CD4-positive, alpha-beta memory T cell (primary cell): ENCODE results near the gene GJA3. TPM values are rescaled to one million over a fixed set of nuclear protein-coding genes. Genes with fewer than 3 reads are reported as not detected.
A peak's percentile ranks its signal among the peaks of the same experiment; 100 is the strongest.

ENCODE experiments used
- CTCF ChIA-PET: fragments of 350-600 bp; sonication (Branson Sonifier 250); formaldehyde crosslinking; loops from one replicate; lab custom pipeline; 2021; ENCODE audit warnings: inconsistent platforms; ENCODE audit not compliant: partially characterized antibody; lab: Charles Lee
- POLR2A ChIA-PET: fragments of 350-600 bp; sonication (Branson Sonifier 250); formaldehyde crosslinking; loops from one replicate; lab custom pipeline; 2021; ENCODE audit not compliant: partially characterized antibody; lab: Charles Lee
- DNase-seq, 5 donors: peaks; one replicate each; pipeline versions ENCODE4 v3.0.0 to v3.0.0-alpha.2; 2020 to 2022; ENCODE audit warnings: mixed read lengths in 1 of 5
- H3K27ac ChIP-seq: one replicate; pipeline ENCODE4 v1.7.0; 2013; ENCODE audit warnings: low read depth, low read length
- H3K27me3 ChIP-seq: 2 replicates; pipeline ENCODE4 v1.7.0; 2013; ENCODE audit warnings: mild to moderate bottlenecking, low read length, moderate library complexity; ENCODE audit not compliant: insufficient read depth
- H3K36me3 ChIP-seq: 2 replicates; pipeline ENCODE4 v1.7.0; 2013; ENCODE audit warnings: mild to moderate bottlenecking, low read length, moderate library complexity; ENCODE audit not compliant: insufficient read depth
- H3K4me1 ChIP-seq: 2 replicates; pipeline ENCODE4 v1.7.0; 2013; ENCODE audit warnings: mild to moderate bottlenecking, low read length, moderate library complexity; ENCODE audit not compliant: insufficient read depth
- H3K4me3 ChIP-seq, 2 donors: one replicate each; pipeline ENCODE4 v1.7.0; 2013; ENCODE audit warnings: low read length in 2 of 2, mild to moderate bottlenecking in 1 of 2
- H3K9me3 ChIP-seq, 2 donors: one replicate each; pipeline ENCODE4 v1.7.0; 2013; ENCODE audit warnings: low read length in 2 of 2, control low read depth in 1 of 2; ENCODE audit not compliant: control insufficient read depth in 1 of 2
- H3K27ac Mint-ChIP-seq, 7 donors: one replicate each; pipeline ENCODE4 v1.8.0; 2020 to 2021; ENCODE audit warnings: mixed read lengths in 7 of 7, mild to moderate bottlenecking in 6 of 7, inconsistent platforms in 3 of 7, moderate library complexity in 3 of 7
- H3K27me3 Mint-ChIP-seq, 2 donors: one replicate each; pipeline ENCODE4 v1.8.0; 2020 to 2021; ENCODE audit warnings: mixed read lengths in 2 of 2
- H3K36me3 Mint-ChIP-seq, 2 donors: one replicate each; pipeline ENCODE4 v1.8.0; 2020 to 2021; ENCODE audit warnings: mixed read lengths in 2 of 2, inconsistent platforms in 1 of 2, mild to moderate bottlenecking in 1 of 2
- H3K4me1 Mint-ChIP-seq, 4 donors: one replicate each; pipeline ENCODE4 v1.8.0; 2020 to 2021; ENCODE audit warnings: mixed read lengths in 4 of 4, mild to moderate bottlenecking in 1 of 4
- H3K4me3 Mint-ChIP-seq, 8 donors: one replicate each; pipeline ENCODE4 v1.8.0; 2020 to 2021; ENCODE audit warnings: mixed read lengths in 8 of 8, mild to moderate bottlenecking in 7 of 8, moderate library complexity in 6 of 8, inconsistent platforms in 3 of 8
- H3K9me3 Mint-ChIP-seq, 8 donors: one replicate each; pipeline ENCODE4 v1.8.0; 2020 to 2021; ENCODE audit warnings: mixed read lengths in 8 of 8, mild to moderate bottlenecking in 5 of 8, inconsistent platforms in 3 of 8, moderate library complexity in 1 of 8
- intact Hi-C: fragments of 100-400 bp; cut with micrococcal nuclease; formaldehyde crosslinking; loops from one replicate; pipeline ENCODE4 v1.15.1; 2023
- polyA plus RNA-seq, 2 donors: library from polyadenylated mRNA; unstranded; fragments of 300-500 nt; fragmentation: Illumina TruSeq; gene quantifications; one replicate each; pipeline ENCODE4 v1.2.3, GENCODE V29; 2021
- total RNA-seq, 2 experiments: library from RNA; stranded (reverse); gene quantifications; one replicate each; pipeline ENCODE4 v1.2.3, GENCODE V29; 2021

GJA3 gene
- total and polyA plus RNA-seq, 4 experiments from 2014 or later, result 0.09 TPM; not detected in 3

DNA sequence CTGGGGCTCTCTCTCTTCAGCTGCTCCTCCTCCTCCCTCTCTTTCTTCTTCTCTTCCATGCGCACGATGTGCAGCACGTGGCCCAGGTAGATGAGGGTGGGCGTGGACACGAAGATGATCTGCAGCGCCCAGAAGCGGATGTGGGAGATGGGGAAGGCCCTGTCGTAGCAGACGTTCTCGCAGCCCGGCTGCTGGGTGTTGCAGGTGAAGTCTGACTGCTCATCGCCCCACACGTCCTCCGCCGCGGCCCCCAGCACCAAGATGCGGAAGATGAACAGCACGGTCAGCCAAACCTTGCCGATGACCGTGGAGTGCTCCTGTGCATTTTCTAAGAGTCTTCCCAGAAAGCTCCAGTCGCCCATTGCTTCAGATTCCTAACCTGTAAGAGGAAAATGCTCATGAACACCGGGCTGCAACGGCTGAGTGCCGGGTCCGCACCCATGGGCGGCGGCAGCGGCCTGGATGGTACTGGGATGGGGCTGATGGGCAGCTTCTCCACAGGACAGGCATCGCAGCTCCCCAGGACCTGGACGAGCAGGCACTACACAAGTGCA, 17.8 kb downstream of the GJA3 start:
- no peak overlapping the region for H3K27ac ChIP-seq
- H3K4me1 ChIP-seq, result no peaks in the 10 kb centered on the region
- Mint-ChIP-seq H3K4me3 (peak overlapping the region in 2 of 8 donors; percentile 42 to 48), H3K27ac (no peak overlapping the region), H3K4me1 (peaks cover 0 to 6% (median 1%) of the 10 kb centered on the region in 4 donors), H3K9me3 (peaks cover 0 to 1% (median 0%) of the 10 kb centered on the region in 8 donors), H3K36me3 (no peaks in the 10 kb centered on the region), H3K27me3 (peaks cover 37 to 50% of the 10 kb centered on the region in 2 donors)
- H3K27me3 ChIP-seq, result no peaks in the 10 kb centered on the region
- intact Hi-C loops, result no loop called here
- no peak for DNase-seq
- H3K4me3 ChIP-seq, result no peak overlapping the region
- H3K9me3 ChIP-seq, result no peaks in the 10 kb centered on the region
- H3K36me3 ChIP-seq, result no peaks in the 10 kb centered on the region
- ChIA-PET CTCF (no interaction called here), POLR2A (no interaction called here)

DNA sequence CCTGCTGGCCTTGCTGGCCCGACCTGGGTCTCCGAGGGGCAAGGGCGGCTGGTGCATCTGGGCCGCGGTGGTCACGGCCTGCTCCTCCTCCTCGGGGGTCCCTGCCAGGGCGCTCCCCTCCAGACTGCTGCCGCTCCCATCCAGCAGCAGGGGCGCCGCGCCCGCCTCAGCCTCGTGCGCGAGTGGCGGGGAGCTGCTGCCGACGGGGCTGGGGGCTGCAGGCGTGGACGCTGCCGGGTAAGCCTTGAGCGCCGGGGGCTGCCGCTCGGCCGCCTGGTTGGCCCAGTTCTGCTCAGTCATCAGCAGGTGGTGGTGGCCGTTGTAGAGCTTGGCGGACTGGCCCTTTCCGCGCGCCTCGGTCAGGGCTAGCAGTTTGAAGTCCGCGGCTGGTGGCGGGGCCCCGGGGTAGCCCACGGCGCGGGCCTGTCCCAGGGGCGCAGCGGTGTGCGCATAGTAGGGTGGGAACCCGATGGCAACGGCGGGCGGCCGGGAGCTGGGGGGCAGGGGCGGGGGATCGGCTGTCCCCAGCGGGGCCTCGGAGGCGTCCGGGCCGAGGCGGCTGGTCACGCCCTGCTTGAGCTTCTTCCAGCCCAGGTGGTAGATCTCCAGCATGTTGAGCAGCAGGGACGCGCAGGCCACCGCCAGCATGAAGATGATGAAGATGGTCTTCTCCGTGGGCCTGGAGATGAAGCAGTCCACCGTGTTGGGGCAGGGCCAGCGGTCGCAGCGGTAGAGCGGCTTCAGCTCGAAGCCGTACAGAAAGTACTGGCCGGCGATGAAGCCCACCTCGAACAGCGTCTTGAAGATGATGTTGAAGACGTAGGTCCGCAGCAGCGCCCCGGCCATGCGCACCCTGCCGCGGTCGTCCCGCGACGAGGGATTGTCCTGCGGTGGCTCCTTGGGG, 18.6 kb downstream of the GJA3 start:
- no peaks in the 10 kb centered on the region for H3K9me3 ChIP-seq
- H3K27ac ChIP-seq, result no peak overlapping the region
- no peak for DNase-seq
- no peaks in the 10 kb centered on the region for H3K4me1 ChIP-seq
- H3K36me3 Mint-ChIP-seq, result no peaks in the 10 kb centered on the region
- H3K27ac Mint-ChIP-seq, result no peak overlapping the region
- no peaks in the 10 kb centered on the region for H3K36me3 ChIP-seq
- H3K4me3 Mint-ChIP-seq, result no peak overlapping the region
- no peak overlapping the region for H3K4me3 ChIP-seq
- intact Hi-C loops, result no loop called here
- peaks cover 38 to 55% of the 10 kb centered on the region in 2 donors for H3K27me3 Mint-ChIP-seq
- peaks cover 0 to 6% (median 1%) of the 10 kb centered on the region in 4 donors for H3K4me1 Mint-ChIP-seq
- POLR2A ChIA-PET, result no interaction called here
- CTCF ChIA-PET, result interaction anchor here (1.3 kb wide), 2 partner anchors 10 to 15 kb away, joined by 4 to 5 read pairs; no protein-coding TSS in a partner anchor
- H3K27me3 ChIP-seq, result no peaks in the 10 kb centered on the region
- H3K9me3 Mint-ChIP-seq, result peaks cover 0 to 1% (median 0%) of the 10 kb centered on the region in 8 donors

DNA sequence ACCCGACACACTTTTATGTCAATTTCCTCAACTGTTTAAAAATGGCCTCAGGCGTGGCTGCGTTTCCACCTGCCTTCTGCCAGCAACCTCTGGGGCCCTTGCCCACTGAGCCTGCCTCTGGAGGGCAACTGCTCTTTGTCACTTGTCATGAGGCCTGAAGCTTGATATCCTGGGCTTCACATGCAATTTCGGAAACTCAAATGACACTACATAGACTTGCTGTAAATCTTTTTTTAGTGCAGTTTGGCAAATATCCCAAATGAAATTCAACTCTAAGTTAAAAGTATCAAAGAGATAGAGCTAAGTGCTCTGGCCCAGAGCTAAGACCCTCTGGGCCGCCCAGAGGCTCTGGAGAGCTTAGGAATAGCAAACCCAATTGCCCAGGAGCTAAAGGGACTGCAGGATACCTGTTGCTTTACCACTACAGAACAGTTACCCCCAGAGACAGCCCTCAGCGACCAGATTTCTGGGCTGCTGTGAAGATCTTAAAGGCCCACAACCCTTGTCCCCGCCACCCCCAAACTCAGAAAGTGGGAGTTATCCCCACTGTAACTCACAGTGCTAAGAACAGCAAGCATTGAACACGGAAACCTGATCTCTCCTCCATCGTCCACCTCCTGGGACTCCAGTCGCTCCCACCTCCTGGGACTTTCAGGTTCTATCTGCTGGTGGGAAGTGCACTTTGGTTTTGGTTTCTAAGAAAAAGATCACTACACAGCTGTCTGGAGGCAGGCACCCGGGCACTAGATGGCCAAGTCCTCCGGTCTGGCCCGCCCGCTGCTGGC, 19.4 kb downstream of the GJA3 start:
- POLR2A ChIA-PET, result no interaction called here

DNA sequence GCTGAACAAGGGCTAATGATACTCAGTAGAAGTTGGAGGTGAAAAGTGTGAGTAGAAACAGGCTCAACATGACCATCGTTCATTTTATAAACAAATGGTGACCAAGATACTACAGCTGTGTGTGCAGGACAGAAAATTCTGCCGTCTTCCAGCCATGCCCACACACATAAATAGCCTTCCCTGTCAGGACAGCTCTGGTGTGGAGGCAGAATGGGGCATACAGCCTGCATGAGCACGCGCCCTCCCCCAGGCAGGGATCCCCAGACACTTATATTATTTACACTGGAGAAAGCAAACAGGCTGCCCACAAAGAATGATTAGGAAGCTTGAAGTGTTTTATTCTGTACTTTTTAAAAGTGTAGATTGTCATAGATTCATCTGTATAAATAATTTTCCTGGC, 20.4 kb downstream of the GJA3 start:
- peaks cover 5% of the 10 kb centered on the region for H3K27me3 ChIP-seq
- intact Hi-C loops, result no loop called here
- H3K9me3 ChIP-seq, result no peaks in the 10 kb centered on the region
- Mint-ChIP-seq H3K27ac (no peak overlapping the region), H3K36me3 (no peaks in the 10 kb centered on the region), H3K4me3 (no peak overlapping the region), H3K9me3 (peaks cover 0 to 1% (median 0%) of the 10 kb centered on the region in 8 donors), H3K27me3 (peaks cover 40 to 53% of the 10 kb centered on the region in 2 donors), H3K4me1 (peaks cover 0 to 12% (median 6%) of the 10 kb centered on the region in 4 donors)
- DNase-seq, result no peak
- H3K27ac ChIP-seq, result no peak overlapping the region
- no peaks in the 10 kb centered on the region for H3K36me3 ChIP-seq
- peaks cover 5% of the 10 kb centered on the region for H3K4me1 ChIP-seq
- no peak overlapping the region for H3K4me3 ChIP-seq
- ChIA-PET CTCF (interaction anchor here (1.3 kb wide), 2 partner anchors 8 to 14 kb away, joined by 4 to 5 read pairs; no protein-coding TSS in a partner anchor), POLR2A (no interaction called here)

More for the DNA sequence above, 19.4 kb downstream of the GJA3 start:
- Histone ChIP-seq H3K27me3 (peaks cover 4% of the 10 kb centered on the region), H3K4me3 (no peak overlapping the region), H3K4me1 (peaks cover 4% of the 10 kb centered on the region), H3K9me3 (no peaks in the 10 kb centered on the region), H3K27ac (no peak overlapping the region), H3K36me3 (no peaks in the 10 kb centered on the region)
- CTCF ChIA-PET, result interaction anchor here (1.3 kb wide), 2 partner anchors 9 to 15 kb away, joined by 4 to 5 read pairs; no protein-coding TSS in a partner anchor
- no peaks in the 10 kb centered on the region for H3K36me3 Mint-ChIP-seq
- no peak for DNase-seq
- H3K27me3 Mint-ChIP-seq, result peaks cover 39 to 51% of the 10 kb centered on the region in 2 donors
- H3K4me1 Mint-ChIP-seq, result peaks cover 0 to 11% (median 5%) of the 10 kb centered on the region in 4 donors
- peak overlapping the region in 1 of 7 donors; percentile 30 for H3K27ac Mint-ChIP-seq
- H3K9me3 Mint-ChIP-seq, result peaks cover 0 to 1% (median 0%) of the 10 kb centered on the region in 8 donors
- intact Hi-C loops, result no loop called here
- H3K4me3 Mint-ChIP-seq, result peak overlapping the region in 2 of 8 donors; percentile 0 to 46

DNA sequence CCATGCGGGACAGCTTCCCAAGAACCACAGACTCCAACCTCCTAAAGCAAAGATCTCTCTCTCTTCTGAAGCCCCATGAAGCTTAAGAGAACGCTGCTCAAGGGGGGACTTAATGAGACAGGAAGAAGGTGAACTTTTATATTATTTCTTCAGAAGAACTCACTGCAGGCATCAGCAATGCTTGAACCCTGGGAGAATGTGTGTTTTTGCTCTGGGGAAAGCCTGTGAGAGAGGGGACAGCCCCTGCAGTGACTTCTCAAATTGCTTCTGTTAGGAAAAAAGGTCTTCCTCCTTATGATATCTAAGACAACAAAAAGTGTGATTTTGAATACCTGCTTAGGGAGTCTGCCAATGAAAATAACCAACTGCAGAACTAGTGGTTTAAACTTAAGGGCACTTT, 23.0 kb downstream of the GJA3 start:
- no peaks in the 10 kb centered on the region for H3K36me3 Mint-ChIP-seq
- intact Hi-C loops, result no loop called here
- ChIA-PET CTCF (interaction anchor here (0.6 to 1.5 kb wide), 3 partner anchors 10 to 28 kb away, joined by 3 read pairs; no protein-coding TSS in a partner anchor), POLR2A (no interaction called here)
- Histone ChIP-seq H3K36me3 (no peaks in the 10 kb centered on the region), H3K27ac (no peak overlapping the region), H3K4me1 (peaks cover 5% of the 10 kb centered on the region), H3K27me3 (peaks cover 5% of the 10 kb centered on the region), H3K9me3 (no peaks in the 10 kb centered on the region), H3K4me3 (no peak overlapping the region)
- peaks cover 0 to under 1% (median 0%) of the 10 kb centered on the region in 8 donors for H3K9me3 Mint-ChIP-seq
- no peak overlapping the region for H3K27ac Mint-ChIP-seq
- H3K27me3 Mint-ChIP-seq, result peaks cover 36 to 47% of the 10 kb centered on the region in 2 donors
- no peak overlapping the region for H3K4me3 Mint-ChIP-seq
- peaks cover 0 to 12% (median 5%) of the 10 kb centered on the region in 4 donors for H3K4me1 Mint-ChIP-seq
- no peak for DNase-seq

DNA sequence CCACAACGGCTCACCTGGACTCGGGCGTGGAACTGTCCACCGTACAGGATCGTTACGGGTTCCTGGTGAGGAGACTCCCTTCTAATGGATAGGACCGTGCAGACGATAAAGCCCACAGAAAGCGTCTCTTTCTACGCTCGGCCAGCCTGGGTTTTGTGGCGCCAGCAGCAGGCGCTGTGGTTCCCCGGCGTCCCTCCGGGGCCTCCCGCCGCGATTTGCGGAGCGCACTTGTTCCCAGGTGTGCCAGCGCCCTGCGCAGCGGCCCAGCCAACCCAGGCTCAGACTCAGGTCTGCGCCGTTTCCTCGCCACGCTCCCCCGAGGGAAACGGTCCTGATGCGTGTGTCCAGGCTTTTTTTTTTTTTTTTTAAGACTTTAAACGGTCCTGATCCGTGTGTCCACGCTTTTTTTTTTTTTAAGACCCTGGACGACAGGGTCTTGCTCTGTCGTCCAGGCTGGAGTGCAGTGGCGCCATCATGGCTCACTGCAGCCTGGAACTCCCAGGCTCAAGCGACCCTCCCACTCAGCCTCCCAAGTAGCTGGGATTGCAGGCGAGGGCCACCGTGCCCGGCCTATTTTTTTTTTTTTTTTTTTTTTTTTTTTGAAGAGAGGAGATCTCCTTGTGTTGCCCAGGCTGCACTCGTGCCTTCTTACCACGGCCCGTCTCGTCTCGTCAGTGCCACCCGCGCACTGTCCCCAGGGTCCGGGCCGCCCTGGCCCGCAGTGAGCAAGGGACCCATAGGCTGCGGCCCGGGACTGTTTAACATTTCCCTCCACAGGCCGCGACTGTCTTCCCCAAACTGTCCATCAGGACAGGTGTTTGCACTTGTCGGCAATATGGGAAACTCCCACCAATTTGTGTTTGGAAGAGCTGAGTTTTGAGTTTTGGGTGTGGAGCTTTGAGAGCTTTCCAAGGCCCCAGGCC, 23.8 kb downstream of the GJA3 start:
- H3K36me3 Mint-ChIP-seq, result no peaks in the 10 kb centered on the region
- Histone ChIP-seq H3K36me3 (no peaks in the 10 kb centered on the region), H3K27ac (no peak overlapping the region), H3K4me1 (peaks cover 5% of the 10 kb centered on the region), H3K4me3 (no peak overlapping the region), H3K27me3 (peaks cover 5% of the 10 kb centered on the region), H3K9me3 (no peaks in the 10 kb centered on the region)
- H3K27me3 Mint-ChIP-seq, result peaks cover 32 to 48% of the 10 kb centered on the region in 2 donors
- intact Hi-C loops, result no loop called here
- ChIA-PET POLR2A (no interaction called here), CTCF (interaction anchor here (0.5 to 1.5 kb wide), 3 partner anchors 9 to 1248 kb away, joined by 3 to 4 read pairs (median 3); no protein-coding TSS in a partner anchor)
- peak in 2 of 5 donors; percentile 14 to 26 for DNase-seq
- peaks cover 0 to 12% (median 5%) of the 10 kb centered on the region in 4 donors for H3K4me1 Mint-ChIP-seq
- H3K9me3 Mint-ChIP-seq, result no peaks in the 10 kb centered on the region
- H3K4me3 Mint-ChIP-seq, result peak overlapping the region in 4 of 8 donors; percentile 10 to 45 (median 24)
- H3K27ac Mint-ChIP-seq, result no peak overlapping the region
